ENCODE results near the gene GMEB2.
"Not testable (repeated sequence)": the region's sequence is repeated elsewhere in the genome, so short reads cannot be mapped to it uniquely, and the experiment has no call there.

GMEB2 gene

DNA sequence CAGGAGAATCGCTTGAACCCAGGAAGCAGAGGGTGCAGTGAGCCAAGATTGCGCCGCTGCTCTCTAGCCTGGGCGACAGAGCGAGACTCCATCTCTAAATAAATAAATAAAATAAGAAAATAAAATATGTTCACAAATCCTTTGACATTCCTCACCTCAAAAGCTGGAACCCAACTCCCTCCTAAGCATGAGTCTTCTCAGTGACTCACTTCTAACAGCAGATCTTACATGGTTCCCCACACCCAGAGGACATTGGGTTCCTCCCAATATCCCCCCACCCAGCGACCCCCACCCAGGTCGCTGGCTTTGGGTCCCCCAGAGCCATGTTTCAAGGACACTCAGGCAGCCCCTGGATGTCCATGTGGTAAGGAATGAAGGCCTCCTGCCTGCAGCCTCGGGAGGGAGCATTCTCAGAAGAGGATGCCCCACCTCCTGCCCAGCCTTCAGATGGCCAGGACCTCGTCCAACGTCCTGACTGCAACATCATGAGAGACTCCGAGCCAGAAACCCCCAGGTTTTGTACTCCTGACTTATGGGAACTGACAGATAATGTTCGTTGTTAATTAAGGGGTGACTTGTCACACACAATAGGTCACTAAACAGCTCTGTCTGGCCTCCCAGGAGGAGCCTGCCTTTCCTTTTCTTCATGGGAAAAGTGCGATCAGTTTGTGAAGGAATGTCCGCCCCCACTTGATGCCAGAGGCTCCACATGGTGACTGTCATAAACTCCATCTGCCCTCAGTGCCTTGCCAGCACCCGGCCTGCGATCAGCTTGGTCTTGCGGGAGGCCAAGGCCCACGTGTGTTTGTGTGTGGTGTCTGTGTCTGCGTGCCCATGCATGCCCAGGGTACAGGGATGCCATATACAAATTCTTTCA, 10.1 kb upstream of the GMEB2 start:
- no peak for DNase-seq

DNA sequence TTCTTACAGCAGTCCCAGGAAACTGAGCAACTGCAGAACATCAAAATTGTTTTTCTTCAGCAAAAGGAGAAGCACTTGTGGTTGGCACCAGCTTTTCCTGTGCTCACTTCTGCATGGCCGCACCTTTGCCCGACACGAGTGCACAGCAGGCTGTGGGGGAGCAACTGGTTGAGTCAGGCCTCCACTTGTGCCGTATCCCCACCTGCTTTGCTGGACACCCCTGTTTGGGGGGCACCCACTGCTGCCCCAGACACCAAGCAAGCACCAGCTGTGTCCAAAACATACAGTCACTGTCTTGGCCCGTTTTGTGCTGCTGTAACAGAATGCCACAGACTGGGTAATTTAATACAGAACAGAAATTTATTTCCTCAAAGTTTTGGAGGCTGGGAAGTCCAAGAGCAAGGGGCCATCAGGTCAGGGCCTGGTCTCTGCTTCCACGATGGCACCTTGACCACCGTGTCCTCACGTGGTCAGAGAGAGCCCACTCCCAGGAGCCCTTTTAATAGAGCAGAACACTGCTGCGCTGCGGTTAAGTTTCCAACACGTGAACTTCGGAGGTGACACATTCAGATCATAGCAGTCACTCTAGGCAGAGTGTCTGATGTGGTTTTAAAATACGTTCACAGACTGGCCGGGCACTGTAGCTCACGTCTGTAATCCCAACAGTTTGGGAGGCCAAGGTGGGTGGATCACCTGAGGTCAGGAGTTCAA, 8.7 kb upstream of the GMEB2 start:
- DNase-seq = no peak

DNA sequence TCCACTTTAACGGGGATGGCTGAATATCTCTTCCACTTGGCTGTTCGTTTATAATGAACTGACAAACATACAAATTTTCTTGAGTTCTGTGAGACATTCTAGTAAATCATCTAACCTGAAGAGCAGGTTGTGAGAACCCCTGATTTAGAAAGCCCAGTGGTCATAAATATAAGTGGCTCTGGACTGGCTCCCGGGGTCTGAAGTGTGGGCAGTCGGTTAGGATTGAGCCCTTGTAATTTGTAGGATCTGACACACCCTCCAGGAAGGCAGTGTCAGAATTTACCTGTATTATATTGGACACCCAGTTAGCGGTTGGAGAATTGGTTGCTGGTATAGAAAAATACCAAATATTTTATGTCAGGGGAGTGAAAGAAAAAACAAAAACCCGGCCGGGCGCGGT, 6.8 kb upstream of the GMEB2 start:
- no peak for DNase-seq

DNA sequence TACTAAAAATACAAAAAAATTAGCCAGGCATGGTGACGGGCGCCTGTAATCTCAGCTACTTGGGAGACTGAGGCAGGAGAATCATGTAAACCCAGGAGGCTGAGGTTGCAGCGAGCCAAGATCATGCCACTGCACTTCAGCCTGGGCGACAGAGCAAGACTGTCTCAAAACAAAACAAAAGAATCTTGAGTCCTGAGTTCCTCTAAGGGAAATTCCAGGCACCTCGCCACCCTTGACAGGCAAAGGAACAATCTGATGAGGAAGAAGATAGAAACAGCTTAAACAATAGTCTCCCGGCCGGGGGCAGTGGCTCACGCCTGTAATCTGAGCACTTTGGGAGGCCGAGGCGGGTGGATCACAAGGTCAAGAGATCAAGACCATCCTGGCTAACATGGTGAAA, 4.5 kb upstream of the GMEB2 start:
- DNase-seq = not testable (repeated sequence)

DNA sequence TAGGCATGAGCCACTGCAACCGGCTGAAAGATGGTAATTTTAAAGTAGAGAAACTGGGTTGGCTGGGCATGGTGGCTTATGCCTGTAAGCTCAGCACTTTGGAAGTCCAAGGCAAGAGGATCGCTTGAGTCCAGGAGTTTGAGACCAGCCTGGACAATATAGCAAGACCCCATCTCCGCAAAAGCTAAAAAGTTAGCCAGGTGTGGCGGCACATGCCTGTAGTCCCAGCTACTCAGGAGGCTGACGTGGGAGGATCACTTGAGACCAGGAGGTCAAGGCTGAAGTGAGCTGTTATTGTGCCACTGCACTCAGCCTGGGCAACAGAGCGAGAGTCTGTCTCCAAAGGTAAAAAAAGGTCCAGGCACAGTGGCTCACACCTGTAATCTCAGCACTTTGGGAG, 4.1 kb upstream of the GMEB2 start:
- DNase-seq = not testable (repeated sequence)

DNA sequence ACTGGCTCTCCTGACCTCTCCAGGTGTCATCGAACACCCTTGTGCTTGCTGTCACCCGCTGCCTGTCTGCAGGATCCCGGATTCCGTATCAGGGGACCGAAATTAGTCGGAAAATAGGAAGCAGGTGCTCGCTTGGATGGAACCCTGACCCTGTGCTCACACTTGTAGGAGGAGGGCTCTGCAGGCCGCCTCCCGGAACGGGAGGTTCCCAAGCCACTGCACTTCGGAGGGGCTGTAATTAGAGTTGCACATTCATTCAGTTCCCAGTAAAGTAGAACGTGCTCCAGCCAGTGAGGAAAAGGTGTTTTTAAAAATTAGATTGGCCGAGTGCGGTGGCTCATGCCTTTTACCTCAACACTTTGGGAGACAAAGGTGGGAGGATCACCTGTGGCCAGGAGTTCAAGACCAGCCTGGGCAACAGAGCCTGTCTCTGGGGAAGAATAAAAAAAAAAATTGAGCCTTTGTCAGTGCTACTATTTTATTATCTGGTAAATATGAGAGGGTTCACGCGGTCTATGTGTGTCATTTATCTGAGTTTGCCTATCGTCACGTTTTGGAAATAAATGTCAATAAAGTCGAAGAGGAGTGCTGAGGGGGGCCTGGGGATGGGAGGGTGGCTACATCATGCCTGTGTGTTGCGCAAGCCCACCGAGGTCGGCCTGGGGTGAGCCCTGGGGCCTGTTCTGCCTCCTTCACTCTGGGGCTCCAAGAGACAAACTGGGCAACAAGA, 1.5 kb upstream of the GMEB2 start:
- DNase-seq = peak; percentile 60

DNA sequence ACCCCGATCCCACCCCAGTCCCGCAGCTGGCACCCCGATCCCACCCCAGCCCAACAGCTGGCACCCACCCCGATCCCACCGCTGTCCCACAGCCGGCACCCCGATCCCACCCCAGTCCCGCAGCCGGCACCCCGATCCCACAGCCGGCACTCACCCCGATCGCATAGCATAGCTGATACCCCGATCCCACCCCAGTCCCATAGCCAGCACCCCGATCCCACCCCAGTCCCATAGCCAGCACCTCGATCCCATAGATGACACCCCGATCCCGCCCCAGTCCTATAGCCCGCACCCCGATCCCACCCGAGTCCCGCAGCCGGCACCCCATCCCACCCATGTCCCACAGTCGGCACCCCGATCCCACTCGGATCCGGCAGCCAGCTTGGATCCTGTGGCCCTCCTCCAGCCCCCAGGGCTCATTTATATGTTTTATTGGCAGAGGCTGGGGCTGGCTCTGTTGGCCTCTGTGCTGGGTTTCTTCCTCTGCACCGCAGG, 897 bp upstream of the GMEB2 start:
- DNase-seq = no peak

DNA sequence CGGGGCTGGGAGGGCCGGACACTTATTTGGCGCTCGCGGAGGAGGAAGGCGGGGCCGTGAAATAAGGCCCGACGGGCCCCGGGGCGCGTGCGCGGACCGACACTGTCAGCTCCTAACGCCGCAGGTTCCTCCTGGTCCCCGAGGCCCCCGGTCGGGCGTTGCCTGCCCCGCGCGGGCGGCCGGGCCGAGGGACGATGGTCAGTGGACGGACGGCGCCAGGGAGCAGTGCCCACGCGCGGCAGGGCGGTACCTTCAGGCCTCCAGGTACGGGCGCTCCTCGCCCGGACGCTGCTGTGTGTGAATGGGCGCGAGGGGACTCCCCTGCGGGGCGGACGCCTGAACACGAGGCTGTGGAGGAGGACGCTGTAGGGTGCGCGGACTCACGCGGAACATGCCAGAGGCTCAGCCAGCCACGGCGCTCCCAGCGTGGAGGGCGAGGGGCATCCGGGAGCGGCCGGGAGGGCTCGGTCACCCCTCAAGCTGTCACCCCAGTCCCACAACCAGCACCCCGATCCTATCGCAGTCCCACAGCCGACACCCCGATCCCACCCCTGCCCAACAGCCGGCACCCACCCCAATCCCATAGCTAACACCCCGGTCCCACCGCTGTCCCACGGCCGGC, 339 bp upstream of the GMEB2 start:
- peak; percentile 92 for DNase-seq

DNA sequence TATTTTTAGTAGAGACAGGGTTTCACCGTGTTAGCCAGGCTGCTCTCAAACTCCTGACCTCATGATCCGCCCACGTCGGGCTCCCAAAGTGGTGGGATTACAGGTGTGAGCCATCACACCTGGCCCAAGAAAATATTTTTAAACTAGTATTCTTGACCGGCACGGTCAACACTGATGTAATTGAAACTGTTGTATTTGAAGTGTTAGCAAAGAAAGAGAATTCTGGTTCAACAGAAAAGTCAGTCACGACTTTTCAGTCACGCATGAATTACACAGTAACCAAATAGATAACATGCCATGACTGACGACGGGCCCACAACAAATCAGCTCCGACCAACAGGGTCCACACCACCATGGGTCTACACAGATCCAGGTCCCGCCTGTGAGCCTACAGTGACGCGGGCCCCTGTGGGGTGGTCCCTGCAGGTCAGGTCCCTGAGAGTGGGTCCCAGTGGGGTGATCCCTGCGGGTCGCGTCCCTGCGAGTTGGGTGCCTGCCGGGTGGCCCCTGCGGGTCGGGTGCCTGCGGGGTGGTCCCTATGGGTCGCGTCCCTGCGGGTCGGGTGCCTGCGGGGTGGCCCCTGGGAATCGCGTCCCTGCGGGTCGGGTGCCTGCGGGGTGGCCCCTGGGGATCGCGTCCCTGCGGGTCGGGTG, 1.0 kb downstream of the GMEB2 start:
- DNase-seq = peak; percentile 20

DNA sequence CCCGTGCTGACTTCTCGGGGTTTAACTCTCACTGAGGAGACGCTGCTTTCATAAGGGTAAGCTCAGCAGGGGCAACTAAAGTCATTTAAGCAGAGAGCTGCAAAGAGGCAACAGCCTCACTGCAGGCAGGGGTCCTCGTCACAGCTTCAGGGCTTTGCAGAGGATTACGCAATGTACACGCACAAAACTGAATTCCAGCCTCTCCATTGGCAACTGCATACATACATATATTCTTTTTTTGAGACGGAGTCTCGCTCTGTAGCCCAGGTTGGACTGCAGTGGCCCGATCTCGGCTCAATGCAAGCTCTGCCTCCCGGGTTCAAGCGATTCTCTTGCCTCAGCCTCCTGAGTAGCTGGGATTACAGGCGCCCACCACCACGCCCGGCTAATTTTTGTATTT, 2.4 kb downstream of the GMEB2 start:
- peak; percentile 50 for DNase-seq

DNA sequence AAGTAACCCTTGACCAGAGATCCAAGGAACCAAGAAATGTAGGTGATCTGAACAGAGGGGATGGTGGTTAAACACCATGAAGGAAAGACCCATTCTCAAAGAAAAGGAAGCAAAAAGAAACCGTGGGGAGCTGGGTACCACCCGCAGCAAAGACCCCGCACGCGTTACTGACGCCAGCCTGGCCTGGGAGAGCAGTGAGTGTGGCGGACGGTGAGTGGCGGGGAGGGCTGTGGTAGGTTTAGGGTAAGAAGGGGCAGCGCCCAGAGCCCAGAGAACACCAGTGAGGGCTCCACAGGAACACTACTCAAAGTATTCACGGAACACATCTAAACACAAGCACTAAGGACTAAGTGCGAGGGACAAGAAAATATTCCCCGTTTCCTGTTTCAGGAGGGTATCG, 4.2 kb downstream of the GMEB2 start:
- no peak for DNase-seq

DNA sequence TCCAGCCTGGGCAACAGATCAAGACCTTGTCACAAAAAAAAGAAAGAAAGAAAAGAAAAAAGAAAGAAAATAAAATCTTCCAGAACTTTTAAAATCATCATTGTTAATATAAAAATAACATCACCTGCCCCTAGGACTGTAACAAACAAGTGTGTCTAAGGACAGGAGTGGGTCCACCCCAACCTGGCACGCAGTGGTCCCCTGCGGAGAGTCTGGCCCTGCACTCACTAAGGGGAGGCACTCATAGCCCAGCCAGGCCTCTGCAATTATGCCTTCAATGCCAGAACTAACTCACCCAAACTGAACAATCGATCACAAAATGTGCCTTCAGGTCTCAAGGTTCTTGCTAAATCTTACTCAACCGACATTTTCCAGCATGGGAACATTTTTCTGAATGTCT, 4.8 kb downstream of the GMEB2 start:
- DNase-seq = no peak

DNA sequence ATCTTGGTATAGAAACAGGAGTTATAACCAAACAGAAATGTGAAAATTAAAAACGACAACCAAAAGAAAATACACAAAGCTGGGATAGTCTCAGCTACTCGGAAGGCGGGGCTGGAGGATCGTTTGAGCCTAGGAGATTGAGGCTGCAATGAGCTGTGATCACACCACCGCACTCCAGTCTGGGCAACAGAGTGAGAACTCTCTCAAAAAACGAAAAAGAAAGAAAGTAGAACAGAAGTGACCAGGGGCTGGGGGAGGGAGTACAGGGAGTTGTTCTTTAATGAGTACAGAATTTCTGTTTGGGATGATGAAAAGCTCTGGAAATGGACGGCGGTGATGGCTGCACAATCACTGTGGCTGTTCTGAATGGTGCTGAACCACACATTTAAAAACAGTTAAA, 5.9 kb downstream of the GMEB2 start:
- no peak for DNase-seq

DNA sequence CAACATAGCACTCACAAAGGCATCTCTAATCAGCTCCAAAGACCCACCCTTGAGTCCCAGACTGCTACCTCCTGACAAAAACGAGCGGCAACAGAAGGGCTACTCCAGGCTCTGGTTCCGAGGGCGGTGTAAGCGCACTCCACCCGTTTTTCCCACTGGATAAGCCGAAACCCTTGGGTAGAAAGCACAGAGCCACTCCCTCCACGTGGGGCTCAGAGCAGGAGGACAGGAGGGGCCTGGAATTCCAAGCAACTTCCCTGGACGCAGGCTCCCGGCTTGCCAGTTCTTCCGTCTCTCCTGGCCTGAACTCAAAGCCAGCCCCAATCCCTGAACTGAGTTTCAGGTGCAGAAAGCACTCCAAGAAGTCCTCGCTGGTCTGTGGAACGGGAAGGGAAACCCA, 7.4 kb downstream of the GMEB2 start:
- no peak for DNase-seq

DNA sequence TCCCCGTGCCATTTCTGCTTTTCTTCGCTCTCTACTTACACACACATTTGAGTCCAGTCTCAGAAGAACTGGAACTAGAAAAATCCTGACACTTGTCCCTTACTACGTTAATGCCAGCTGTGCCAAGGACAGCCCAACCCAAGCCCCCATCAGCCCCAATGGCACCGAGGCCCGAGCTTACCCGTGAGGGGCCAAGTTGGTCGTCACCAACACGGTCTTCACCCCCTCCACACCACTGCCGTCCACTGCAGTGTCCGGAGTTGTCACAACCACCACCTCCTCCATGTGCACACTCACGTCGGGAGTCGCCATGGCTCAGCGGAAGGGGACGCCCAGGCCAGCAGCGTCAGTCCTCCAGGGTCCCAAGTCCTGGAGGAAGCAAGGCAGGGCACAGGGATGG, 7.8 kb downstream of the GMEB2 start:
- DNase-seq = no peak

DNA sequence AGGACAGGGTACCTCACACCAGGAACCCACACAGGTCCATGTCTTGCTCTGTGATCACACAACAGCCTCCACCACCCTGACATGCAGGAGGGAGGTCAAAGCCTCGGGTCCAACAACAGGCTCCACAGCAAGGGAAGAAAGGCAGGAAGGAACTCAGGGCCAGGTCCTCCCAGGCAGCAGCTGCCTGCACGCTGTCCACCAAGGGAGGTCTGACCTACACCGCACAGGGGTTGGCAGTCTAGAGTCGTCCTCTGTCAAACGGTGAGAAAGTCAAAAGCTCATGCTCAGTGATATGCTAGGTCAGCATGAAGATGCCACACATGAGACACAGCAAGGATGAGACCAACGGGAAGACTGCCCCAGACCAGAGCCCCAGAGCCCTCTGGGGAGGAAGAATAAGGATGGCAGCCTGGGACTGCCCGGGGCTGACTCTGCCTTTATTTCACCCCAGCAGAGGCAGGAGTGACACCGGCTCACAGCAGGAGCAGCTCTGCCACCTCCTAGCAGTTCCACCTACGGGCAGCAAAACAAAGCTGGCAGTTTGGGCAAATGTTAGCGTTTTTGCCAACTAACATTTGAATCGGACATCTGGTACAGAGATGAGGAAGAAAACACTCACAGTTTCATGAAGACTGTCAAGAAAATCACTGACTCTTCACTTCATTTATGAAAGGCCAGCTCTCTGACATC, 8.5 kb downstream of the GMEB2 start:
- DNase-seq = no peak

DNA sequence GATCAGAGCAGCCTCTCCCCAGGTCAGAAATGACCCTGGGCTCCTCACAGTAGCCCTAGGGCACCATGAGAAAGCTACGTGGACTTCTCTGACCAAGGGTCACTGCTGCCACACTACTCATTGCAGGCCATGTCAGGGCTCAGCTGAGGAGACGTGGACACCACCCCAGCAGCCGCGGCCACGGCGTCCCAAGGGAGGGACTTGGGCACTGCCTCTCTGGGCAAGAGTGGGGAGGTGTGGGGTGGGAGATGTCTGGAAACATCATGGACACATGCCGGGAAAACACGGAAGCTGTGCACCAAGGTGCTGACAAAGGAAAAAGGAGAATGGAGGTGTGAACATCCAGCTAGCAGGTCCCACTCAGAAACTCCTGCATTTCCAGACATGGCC, 9.0 kb downstream of the GMEB2 start:
- no peak for DNase-seq

DNA sequence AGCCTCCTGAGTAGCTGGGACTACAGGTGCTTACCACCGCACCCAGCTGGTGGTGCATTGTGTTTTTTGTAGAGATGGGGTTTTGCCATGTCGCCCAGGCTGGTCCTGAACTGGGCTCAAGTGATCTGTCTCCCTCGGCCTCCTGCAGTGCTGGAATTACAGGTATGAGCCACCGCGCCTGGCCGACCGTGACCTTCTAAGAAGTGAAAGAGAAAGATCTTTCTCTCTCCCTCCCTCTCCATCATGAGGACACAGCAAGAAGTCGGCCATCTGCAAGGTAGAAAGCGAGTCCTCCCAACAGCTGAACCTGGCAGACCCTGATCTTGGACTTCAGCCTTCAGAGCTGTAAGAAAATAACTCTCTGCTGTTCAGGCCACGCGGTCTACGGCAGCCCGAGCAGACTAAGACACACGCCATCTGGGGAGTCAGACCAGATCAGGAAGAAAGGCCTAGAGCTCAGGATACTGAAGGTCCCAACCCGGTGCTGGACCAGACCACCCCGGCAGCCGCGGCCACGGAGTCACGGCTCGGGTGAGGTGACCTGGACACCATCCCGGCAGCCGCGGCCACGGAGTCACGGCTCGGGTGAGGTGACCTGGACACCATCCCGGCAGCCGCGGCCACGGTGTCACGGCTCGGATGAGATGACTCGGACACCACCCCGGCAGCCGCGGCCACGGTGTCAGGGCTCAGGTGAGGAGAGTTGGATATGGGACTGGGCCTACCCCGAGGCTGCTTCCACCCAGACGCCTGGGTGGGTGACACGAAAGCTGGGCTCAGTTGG, 9.6 kb downstream of the GMEB2 start:
- DNase-seq = no peak

DNA sequence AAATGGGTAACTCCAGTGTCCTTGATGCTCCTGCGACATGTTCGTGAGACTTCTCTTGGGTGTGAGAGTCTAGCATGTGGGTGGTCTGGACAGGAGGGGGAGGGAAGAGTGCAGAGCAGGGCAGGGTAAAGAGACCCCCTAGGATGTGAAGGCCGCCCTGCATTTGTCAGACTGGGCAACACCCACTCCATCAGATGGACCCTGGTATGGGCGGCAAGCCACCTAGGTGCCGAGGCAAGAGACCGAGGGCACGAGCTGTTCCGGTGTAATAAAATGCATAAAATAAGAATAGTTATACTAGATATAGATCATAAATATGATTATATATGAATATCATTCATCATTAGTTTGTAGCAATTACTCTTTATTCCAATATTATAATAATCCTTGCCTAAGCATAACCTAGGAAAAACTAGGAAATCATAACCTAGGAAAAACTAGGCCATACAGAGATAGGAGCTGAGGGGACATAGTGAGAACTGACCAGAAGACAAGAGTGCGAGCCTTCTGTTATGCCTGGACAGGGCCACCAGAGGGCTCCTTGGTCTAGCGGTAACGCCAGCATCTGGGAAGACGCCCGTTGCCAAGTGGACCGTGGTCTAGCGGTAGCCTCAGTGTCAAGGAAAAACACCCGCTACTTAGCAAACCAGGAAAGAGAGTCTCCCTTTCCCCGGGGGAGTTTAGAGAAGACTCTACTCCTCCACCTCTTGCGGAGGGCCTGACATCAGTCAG, 12.9 kb downstream of the GMEB2 start:
- not testable (repeated sequence) for DNase-seq

DNA sequence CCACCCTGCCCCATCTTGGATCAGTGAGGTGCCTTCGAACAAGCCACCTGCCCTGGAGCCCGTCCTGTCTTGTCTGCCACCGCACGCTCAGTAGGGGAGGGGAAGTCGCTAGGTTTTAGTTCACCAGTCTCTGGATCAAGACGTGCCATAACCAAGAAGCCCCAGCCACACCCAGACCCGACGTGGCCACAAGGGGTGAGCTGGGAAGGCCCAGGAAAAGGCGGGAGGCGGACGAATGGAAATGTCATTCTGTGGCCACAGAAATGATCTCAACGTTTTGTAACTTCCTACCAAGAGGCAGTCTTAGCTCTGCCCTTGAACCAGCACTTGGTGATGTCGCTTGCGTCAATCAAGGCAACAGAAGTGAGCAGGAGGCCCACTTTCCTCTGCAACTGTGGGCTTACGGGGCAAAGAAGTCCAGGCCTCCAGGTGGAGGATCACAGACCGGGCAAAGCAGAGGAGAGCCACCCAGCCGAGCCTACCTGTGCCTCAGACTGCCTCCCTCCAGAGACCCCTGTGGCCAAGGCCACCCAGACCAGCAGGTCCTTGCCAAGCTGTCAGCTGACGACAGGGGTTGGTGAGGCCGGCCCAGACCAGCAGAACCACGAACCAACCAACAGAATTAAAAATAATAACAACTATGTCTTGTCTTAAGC, 14.5 kb downstream of the GMEB2 start:
- no peak for DNase-seq
